GM12878 (cell line): ENCODE results near the gene PPP1R14D. TPM values are rescaled to one million over a fixed set of nuclear protein-coding genes. Genes with fewer than 3 reads are reported as not detected.

Source experiments
- ATAC-seq: fragments of 200-7000 bp; cut with Tn5 transposase; 3 replicates; pipeline ENCODE4 v1.9.1; 2020; ENCODE audit warnings: mild to moderate bottlenecking, moderate library complexity
- BruUV-seq: library from RNA; stranded (reverse); fragments of 400-500 nt; replicated peaks from 2 replicates; lab custom pipeline; 2021; lab: Mats Ljungman, UMichigan
- CTCF ChIA-PET: fragments of 300-600 bp; sonication (Branson Sonifier 250); formaldehyde crosslinking; extraction: SDS; loops from one replicate; lab custom pipeline; 2021; ENCODE audit warnings: inconsistent platforms; lab: Yijun Ruan, JAX
- POLR2A ChIA-PET: fragments of 350-600 bp; formaldehyde crosslinking; extraction: SDS; loops from one replicate; lab custom pipeline; 2021; ENCODE audit warnings: inconsistent platforms; lab: Charles Lee
- RAD21 ChIA-PET: fragments of 300-600 bp; sonication (Branson Sonifier 250); formaldehyde crosslinking; loops from one replicate; lab custom pipeline; 2023; ENCODE audit warnings: antibody characterized with exemption; ENCODE audit not compliant: unreplicated experiment; lab: Charles Lee
- SMC1A ChIA-PET: fragments of 300-600 bp; sonication (Branson Sonifier 250); formaldehyde crosslinking; loops from one replicate; lab custom pipeline; 2023; ENCODE audit not compliant: unreplicated experiment, uncharacterized antibody; lab: Charles Lee
- DNase-seq: peaks from one replicate; pipeline ENCODE4 v3.0.0-alpha.2; 2011; ENCODE audit warnings: low read depth, low spot score
- FAIRE-seq: peaks from 3 replicates; lab custom pipeline; 2011; peaks lifted over from hg19 to GRCh38; lab: Jason Lieb, UNC
- H2AFZ ChIP-seq: 2 replicates; pipeline ENCODE4 v1.6.0; 2011; ENCODE audit warnings: low read depth, low read length, control low read depth; ENCODE audit not compliant: control insufficient read depth
- H3K27ac ChIP-seq: 2 replicates; pipeline ENCODE4 v1.5.1; 2011; ENCODE audit warnings: control low read depth; ENCODE audit not compliant: control insufficient read depth, insufficient read depth
- H3K27me3 ChIP-seq, 2 experiments: replicated peaks in 1 of 2; 2 replicates each; pipeline versions ENCODE4 v1.6.0 to v1.6.1; 2011; ENCODE audit warnings: low read length in 1 of 2; ENCODE audit not compliant: control insufficient read depth in 2 of 2, insufficient read depth in 2 of 2
- H3K36me3 ChIP-seq, 2 experiments: 2 replicates each; pipeline ENCODE4 v1.5.1; 2011; ENCODE audit warnings: low read length in 1 of 2; ENCODE audit not compliant: control insufficient read depth in 2 of 2, insufficient read depth in 2 of 2
- H3K4me1 ChIP-seq: 2 replicates; pipeline ENCODE4 v1.6.1; 2011; ENCODE audit warnings: mild to moderate bottlenecking, low read length, moderate library complexity, mixed read lengths; ENCODE audit not compliant: control insufficient read depth, insufficient read depth
- H3K4me2 ChIP-seq: 2 replicates; pipeline ENCODE4 v1.6.0; 2011; ENCODE audit warnings: control low read depth; ENCODE audit not compliant: control insufficient read depth, insufficient read depth
- H3K4me3 ChIP-seq: fragments of 200-600 bp; sonication (generic); 2 replicates; pipeline ENCODE4 v1.5.1; 2016
- H3K79me2 ChIP-seq: 2 replicates; pipeline ENCODE4 v1.6.0; 2011; ENCODE audit warnings: low read length; ENCODE audit not compliant: control insufficient read depth, insufficient read depth
- H3K9ac ChIP-seq: 2 replicates; pipeline ENCODE4 v1.8.0; 2011; ENCODE audit warnings: low read length, control low read depth, mixed read lengths; ENCODE audit not compliant: control insufficient read depth, insufficient read depth
- H3K9me3 ChIP-seq: replicated peaks from 3 replicates; pipeline ENCODE4 v1.5.1; 2011; ENCODE audit warnings: mild to moderate bottlenecking, low read length; ENCODE audit not compliant: control insufficient read depth, insufficient read depth
- H4K20me1 ChIP-seq: 2 replicates; pipeline ENCODE4 v1.6.0; 2011; ENCODE audit not compliant: control insufficient read depth, insufficient read depth
- NR2F1 ChIP-seq: fragments of 450-650 bp; conservative IDR thresholded peaks from 2 replicates; pipeline ENCODE4 v1.6.1; 2017; ENCODE audit warnings: mild to moderate bottlenecking
- POLR2AphosphoS2 ChIP-seq: IDR thresholded peaks from 2 replicates; pipeline ENCODE4 v1.6.1; 2011; ENCODE audit warnings: low read depth, mild to moderate bottlenecking, low read length, improper control_type of control experiment, moderate library complexity
- WGBS: methylation state at CpG from one replicate; pipeline ENCODE4 v1.1.6; 2016; ENCODE audit warnings: low lambda C conversion rate; ENCODE audit not compliant: insufficient replicate concordance, insufficient coverage; ENCODE audit errors: missing lambda C conversion rate; 5-methylcytosine and 5-hydroxymethylcytosine counted together
- in situ Hi-C: fragments of 300-500 bp; cut with MboI; formaldehyde crosslinking; loops from 9 replicates; pipeline ENCODE4 v1.14.3; 2018; ENCODE audit warnings: mixed read lengths
- intact Hi-C: fragments of 100-400 bp; cut with micrococcal nuclease; formaldehyde crosslinking; loops from one replicate; pipeline ENCODE4 v1.14.2; 2022; ENCODE audit not compliant: unreplicated experiment
- polyA plus RNA-seq, 11 experiments: library from polyadenylated mRNA; depleted of rRNA in 4 of 11; unstranded in 6 of 11; stranded (reverse) in 5 of 11; fragments of >200 nt; fragmentation: Nextera tagmentation in 4 of 11; fragmentation: Illumina TruSeq in 1 of 11; extraction: Ambion mirVana in 4 of 11; extraction: Trizol in 1 of 11; gene quantifications; 1 replicate in 1 of 11; 2 replicates in 10 of 11; pipeline versions ENCODE4 v1.2.1 to v1.2.3, GENCODE V29; 2011 to 2016; ENCODE audit warnings: inconsistent platforms in 2 of 11, missing spikeins in 2 of 11, low read depth in 1 of 11
- total RNA-seq, 4 experiments: library from RNA; depleted of rRNA in 3 of 4; stranded (reverse); fragments of >200 nt in 3 of 4; fragmentation: Illumina TruSeq in 1 of 4; extraction: Trizol in 1 of 4; gene quantifications; 2 replicates each; pipeline versions ENCODE4 v1.2.1 to v1.2.3, GENCODE V29; 2013 to 2021
- TF ChIP-seq, protein P1 (sequence below): fragments of 450-650 bp; IDR thresholded peaks from 2 replicates; pipeline ENCODE4 v1.6.1; 2017; ENCODE audit warnings: mild to moderate bottlenecking, moderate library complexity
- TF ChIP-seq, protein P2 (sequence below): fragments of 450-650 bp; formaldehyde crosslinking; IDR thresholded peaks from 2 replicates; pipeline ENCODE4 v1.4.0; 2022; ENCODE audit warnings: mild to moderate bottlenecking, moderate library complexity

The PPP1R14D gene
- total and polyA plus RNA-seq, 10 of the 15 experiments (the other 5 are each of a cell fraction or from before 2014, with no cell fraction given), result 0.10 TPM; not detected in 9

DNA sequence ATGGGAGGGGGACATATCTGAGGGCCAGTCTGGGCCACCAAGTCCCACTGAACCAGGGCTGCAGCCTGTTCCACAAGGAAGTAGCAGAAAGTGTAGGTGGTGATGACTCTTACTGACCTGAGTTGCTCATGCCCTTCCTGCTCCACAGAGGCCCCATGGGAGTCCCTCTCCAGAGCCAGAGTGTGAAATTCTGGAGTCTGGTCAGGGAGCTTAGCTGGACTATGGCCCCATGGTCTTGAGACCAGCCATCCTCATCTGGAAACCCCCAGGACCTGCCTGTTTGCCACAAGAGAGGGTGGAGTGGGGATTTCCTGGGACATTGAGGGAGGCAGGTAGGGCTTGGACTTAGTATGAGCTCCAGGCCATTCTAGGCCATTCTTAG, 18.3 kb upstream of the PPP1R14D start (continued):
- TF ChIP-seq, protein P1, sequence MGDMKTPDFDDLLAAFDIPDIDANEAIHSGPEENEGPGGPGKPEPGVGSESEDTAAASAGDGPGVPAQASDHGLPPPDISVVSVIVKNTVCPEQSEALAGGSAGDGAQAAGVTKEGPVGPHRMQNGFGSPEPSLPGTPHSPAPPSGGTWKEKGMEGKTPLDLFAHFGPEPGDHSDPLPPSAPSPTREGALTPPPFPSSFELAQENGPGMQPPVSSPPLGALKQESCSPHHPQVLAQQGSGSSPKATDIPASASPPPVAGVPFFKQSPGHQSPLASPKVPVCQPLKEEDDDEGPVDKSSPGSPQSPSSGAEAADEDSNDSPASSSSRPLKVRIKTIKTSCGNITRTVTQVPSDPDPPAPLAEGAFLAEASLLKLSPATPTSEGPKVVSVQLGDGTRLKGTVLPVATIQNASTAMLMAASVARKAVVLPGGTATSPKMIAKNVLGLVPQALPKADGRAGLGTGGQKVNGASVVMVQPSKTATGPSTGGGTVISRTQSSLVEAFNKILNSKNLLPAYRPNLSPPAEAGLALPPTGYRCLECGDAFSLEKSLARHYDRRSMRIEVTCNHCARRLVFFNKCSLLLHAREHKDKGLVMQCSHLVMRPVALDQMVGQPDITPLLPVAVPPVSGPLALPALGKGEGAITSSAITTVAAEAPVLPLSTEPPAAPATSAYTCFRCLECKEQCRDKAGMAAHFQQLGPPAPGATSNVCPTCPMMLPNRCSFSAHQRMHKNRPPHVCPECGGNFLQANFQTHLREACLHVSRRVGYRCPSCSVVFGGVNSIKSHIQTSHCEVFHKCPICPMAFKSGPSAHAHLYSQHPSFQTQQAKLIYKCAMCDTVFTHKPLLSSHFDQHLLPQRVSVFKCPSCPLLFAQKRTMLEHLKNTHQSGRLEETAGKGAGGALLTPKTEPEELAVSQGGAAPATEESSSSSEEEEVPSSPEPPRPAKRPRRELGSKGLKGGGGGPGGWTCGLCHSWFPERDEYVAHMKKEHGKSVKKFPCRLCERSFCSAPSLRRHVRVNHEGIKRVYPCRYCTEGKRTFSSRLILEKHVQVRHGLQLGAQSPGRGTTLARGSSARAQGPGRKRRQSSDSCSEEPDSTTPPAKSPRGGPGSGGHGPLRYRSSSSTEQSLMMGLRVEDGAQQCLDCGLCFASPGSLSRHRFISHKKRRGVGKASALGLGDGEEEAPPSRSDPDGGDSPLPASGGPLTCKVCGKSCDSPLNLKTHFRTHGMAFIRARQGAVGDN, result 0 out of 2 replicates have a peak, but pooled peaks have one; percentile 14
- TF ChIP-seq POLR2AphosphoS2, result no peak

DNA sequence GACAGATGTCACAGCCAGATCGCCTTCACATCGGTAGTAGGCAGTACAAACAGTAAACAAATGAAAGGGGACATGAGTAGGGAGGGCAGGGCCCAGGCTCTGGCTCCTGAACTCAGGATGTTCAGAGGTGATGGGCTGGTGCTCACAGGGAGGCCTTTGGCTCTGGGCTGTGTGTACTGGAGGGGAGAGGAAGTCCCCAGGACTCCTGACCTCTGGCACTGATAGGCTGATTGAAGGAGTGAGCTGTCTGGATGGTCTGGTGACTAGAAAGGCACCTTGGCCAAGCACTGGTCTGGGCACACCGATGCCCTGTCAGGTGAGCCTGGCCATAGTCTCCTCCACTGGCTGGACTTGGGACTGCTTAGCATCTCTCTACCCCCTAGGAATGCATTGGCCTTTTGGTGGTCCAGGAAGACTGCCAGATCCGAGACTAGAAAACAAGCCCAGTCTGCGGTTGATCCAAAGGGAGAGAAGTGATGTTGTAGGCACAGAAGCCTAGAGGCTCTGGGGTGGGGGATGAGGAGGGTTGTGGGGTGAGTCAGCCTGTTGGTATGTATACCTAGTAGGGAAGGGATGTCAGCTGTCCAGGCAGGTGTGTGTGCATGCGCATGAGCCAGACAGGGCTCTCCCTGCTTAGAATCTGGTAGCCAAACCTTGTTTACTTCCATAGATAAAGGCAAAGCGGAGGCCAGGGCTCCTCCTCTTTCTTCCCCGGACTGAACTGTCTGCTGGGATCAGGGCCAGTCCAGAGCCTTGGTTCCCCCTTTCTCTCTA, 17.2 kb upstream of the PPP1R14D start:
- Histone ChIP-seq H3K4me3 (peak overlapping the region; percentile 45; the same call in 1 of the 2 replicates), H3K36me3 (no peaks in the 10 kb centered on the region), H3K9ac (0 out of 2 replicates have a peak overlapping the region, but pooled peaks have one; percentile 45), H2AFZ (no peak overlapping the region), H3K9me3 (no peaks in the 10 kb centered on the region), H4K20me1 (no peaks in the 10 kb centered on the region), H3K4me1 (peaks cover 26% of the 10 kb centered on the region), H3K27me3 (peaks cover 1 to 3% of the 10 kb centered on the region in 2 experiments; a peak in 1 of 4 replicates), H3K79me2 (no peaks in the 10 kb centered on the region), H3K4me2 (peak overlapping the region; percentile 86), H3K27ac (peak overlapping the region; percentile 76; the same call in 1 of the 2 replicates)
- 92% methylated on average over 7 of the region's 8 CpGs for WGBS
- FAIRE-seq, result no peak
- intact Hi-C loops, result loop anchor here (5.0 to 10.0 kb wide), 2 partner anchors 38 to 269 kb away; partner anchors contain the start of genes DNAJC17, INO80 and ZFYVE19
- ChIA-PET RAD21 (interaction anchor here (1.4 to 5.0 kb wide), 5 partner anchors 12 to 48 kb away, joined by 6 to 41 read pairs (median 20); partner anchors contain the start of genes RHOV and VPS18), CTCF (interaction anchor here (1.6 to 8.8 kb wide), 3 partner anchors 13 to 59 kb away, joined by 3 to 140 read pairs (median 37); no protein-coding TSS in a partner anchor), POLR2A (interaction anchor here (1.0 to 5.0 kb wide), 4 partner anchors 12 to 45 kb away, joined by 3 to 39 read pairs (median 10); partner anchors contain the start of gene RHOV), SMC1A (interaction anchor here (1.3 to 5.0 kb wide), 4 partner anchors 13 to 338 kb away, joined by 4 to 47 read pairs (median 20); no protein-coding TSS in a partner anchor)
- peak; percentile 17; the same call in 2 of the 3 replicates for ATAC-seq
- in situ Hi-C loops, result no loop called here
- BruUV-seq, result no TSS peak
- no peak for DNase-seq
- TF ChIP-seq, protein P2, sequence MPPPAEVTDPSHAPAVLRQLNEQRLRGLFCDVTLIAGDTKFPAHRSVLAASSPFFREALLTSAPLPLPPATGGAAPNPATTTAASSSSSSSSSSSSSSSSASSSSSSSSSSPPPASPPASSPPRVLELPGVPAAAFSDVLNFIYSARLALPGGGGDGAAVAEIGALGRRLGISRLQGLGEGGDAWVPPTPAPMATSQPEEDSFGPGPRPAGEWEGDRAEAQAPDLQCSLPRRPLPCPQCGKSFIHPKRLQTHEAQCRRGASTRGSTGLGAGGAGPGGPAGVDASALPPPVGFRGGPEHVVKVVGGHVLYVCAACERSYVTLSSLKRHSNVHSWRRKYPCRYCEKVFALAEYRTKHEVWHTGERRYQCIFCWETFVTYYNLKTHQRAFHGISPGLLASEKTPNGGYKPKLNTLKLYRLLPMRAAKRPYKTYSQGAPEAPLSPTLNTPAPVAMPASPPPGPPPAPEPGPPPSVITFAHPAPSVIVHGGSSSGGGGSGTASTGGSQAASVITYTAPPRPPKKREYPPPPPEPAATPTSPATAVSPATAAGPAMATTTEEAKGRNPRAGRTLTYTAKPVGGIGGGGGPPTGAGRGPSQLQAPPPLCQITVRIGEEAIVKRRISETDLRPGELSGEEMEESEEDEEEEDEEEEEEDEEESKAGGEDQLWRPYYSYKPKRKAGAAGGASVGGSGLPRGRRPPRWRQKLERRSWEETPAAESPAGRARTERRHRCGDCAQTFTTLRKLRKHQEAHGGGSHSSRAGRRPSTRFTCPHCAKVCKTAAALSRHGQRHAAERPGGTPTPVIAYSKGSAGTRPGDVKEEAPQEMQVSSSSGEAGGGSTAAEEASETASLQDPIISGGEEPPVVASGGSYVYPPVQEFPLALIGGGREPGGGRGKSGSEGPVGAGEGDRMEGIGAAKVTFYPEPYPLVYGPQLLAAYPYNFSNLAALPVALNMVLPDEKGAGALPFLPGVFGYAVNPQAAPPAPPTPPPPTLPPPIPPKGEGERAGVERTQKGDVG (CRISPR knock-in tag), result no peak
- TF ChIP-seq NR2F1, result 0 out of 2 replicates have a peak, but pooled peaks have one; percentile 11
